GM12864 (cell line): ENCODE results near the gene ITIH1.

Experiments used
- DNase-seq: peaks from one replicate; pipeline ENCODE4 v3.0.0-alpha.2; 2011; ENCODE audit warnings: low read depth
- H3K4me3 ChIP-seq: 2 replicates; pipeline ENCODE4 v1.5.1; 2011; ENCODE audit warnings: mild to moderate bottlenecking, low read depth, low read length, control low read depth
- TF ChIP-seq, protein P1 (sequence below): IDR thresholded peaks from 2 replicates; pipeline ENCODE4 v1.5.1; 2011; ENCODE audit warnings: low read depth, mild to moderate bottlenecking, moderate library complexity, low read length, control low read depth, inconsistent platforms; ENCODE audit errors: missing control alignments

ITIH1 gene

DNA sequence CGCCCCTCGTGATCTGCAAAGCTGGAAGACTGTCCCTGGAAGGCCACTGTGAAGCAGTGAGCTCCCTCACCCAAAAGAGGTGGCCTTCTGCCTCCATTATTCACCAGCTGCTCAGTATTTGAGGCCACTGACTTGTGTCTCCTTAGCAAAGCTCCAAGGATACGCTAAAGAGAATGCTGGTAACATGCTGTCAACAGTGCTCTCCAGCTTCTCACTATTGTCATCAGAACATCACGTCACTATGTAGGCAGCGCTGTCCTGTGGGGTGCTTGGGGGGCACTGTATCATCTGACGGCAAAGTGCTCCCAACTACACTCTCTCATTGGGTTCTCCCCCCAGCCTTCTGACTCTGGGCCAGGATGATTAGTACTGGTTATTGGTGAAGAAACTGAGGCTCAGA is 38.8 kb downstream of the ITIH1 start:
- DNase-seq: no peak
- TF ChIP-seq, protein P1, sequence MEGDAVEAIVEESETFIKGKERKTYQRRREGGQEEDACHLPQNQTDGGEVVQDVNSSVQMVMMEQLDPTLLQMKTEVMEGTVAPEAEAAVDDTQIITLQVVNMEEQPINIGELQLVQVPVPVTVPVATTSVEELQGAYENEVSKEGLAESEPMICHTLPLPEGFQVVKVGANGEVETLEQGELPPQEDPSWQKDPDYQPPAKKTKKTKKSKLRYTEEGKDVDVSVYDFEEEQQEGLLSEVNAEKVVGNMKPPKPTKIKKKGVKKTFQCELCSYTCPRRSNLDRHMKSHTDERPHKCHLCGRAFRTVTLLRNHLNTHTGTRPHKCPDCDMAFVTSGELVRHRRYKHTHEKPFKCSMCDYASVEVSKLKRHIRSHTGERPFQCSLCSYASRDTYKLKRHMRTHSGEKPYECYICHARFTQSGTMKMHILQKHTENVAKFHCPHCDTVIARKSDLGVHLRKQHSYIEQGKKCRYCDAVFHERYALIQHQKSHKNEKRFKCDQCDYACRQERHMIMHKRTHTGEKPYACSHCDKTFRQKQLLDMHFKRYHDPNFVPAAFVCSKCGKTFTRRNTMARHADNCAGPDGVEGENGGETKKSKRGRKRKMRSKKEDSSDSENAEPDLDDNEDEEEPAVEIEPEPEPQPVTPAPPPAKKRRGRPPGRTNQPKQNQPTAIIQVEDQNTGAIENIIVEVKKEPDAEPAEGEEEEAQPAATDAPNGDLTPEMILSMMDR: no peak
- no peak overlapping the region for H3K4me3 ChIP-seq

DNA sequence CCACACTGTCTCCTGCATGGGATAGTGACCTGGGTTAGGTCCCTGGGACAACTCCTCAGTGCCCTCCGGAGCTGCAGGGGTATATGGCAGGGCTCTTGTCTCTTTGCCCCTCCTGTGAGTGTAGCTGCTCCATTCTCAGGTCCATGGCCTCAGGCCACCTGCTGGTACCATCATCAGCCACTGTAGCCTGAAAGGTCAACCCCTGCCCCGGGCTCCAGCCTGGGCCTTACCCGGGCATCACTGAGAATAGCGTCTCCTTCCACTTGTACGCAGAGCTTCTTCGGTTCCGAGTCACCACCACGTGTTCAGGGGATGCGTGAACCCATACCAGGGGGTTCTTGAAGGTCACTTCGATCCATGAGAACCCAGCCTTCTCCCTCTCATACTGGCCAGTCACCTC is 39.3 kb downstream of the ITIH1 start:
- DNase-seq: no peak
- TF ChIP-seq, protein P1: no peak
- no peak overlapping the region for H3K4me3 ChIP-seq

DNA sequence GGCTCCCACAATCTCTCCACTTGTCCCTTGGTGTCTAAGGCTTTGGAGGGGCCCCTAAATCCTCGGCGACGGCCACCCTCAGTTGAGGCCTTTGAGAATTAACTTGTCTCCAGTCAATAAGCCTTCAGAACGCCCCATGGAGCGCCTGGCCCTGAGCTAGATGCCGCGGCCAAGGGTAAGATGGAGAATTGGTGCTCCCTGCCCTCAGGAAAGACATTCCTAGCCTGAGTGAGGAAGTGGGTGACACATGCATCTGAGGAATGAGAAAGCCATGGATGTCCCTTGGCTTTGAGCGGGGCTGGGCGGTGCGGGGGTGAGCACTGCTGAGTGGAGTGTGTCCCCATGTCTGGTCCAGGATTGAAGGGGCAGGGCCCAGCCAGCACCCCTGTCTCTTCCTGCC is 39.8 kb downstream of the ITIH1 start:
- no peak for DNase-seq
- TF ChIP-seq, protein P1: no peak

DNA sequence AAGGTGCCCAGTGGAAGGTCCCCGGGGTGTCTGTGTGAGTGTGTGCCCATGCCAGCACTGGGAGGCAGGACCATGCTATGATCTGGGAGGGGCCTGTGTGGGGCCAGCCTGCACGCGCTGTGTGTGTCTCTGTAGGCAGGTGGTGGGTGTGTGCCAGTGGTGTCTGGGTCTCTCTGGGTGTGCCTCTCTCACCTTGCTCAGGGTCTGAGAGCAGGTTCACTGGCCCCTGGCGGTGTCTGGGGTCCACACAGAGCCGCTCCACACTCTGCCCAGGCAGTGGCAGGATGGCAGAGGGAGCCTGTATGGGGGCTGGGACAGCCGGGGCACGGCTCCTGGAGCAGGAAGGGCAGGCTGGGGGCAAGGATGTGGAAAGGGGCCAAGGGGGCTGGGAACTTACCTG is 40.5 kb downstream of the ITIH1 start:
- no peak for DNase-seq
- TF ChIP-seq, protein P1: no peak
- no peak overlapping the region for H3K4me3 ChIP-seq

More for the DNA sequence above, 39.8 kb downstream of the ITIH1 start:
- H3K4me3 ChIP-seq: no peak overlapping the region

DNA sequence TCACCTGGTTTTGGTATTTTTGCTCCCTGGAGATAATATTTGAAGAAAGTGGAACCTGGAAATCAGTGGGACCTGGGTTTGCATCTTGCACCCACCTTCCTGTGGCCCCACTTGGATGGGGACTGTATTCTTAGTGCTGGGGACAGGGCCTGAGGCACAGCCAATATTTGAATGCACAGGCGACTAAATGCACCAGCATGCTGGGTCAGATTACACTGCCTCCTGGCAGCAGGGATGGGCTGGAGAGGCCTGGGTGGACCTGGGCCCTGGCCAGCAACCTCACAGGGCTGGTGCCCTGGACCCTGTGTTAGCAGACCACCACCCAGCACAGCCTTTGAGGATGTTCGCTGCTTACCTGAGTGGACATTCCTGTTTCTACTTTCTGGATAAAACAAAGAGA is 42.5 kb downstream of the ITIH1 start:
- no peak overlapping the region for H3K4me3 ChIP-seq
- TF ChIP-seq, protein P1: no peak

DNA sequence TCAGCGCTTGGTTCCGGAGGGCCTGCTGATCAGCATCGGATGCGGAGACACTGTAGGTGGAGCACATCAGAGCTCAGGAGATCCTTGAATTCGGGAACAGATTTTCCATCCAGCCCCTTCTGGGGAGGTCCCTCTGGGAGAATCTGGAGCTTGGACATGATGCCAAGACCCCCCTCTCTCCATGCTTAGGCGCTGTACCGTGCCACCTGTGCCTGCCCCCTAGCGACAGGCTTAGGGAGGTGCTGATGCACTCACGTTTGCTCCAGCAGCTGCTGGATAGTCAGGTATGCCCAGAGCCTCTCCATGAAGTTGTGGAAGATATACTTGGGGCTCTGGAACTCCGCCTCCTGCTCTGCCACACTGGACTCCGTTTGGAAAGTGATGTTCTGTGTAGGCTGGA is 43.3 kb downstream of the ITIH1 start:
- DNase-seq: no peak
- H3K4me3 ChIP-seq: no peak overlapping the region
- TF ChIP-seq, protein P1: peak; percentile 91

More for the DNA sequence above, 42.5 kb downstream of the ITIH1 start:
- DNase-seq: no peak

DNA sequence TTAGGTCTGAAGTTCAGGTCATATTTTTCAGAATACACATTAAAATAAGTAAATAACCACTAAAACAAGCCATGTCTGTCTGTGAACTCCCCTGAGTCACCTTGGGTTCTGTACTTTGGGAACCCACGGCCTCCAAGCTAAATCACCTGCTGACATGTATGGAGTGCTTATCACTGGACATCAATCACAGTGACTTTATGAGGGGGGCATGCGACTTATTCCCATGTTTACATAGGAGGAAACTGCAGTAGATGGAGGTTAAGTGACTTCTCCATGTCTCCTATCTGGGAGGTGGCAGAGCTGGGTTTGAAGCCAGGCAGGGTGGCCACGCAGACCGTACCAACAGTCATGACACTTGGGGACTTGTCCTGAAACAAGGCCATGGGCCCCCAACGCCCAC is 45.0 kb downstream of the ITIH1 start:
- TF ChIP-seq, protein P1: no peak
- H3K4me3 ChIP-seq: no peak overlapping the region

More for the DNA sequence above, 45.0 kb downstream of the ITIH1 start:
- DNase-seq: no peak
